Prostate gland (tissue), 2 donors: Measurements from ENCODE around the gene ZNF431.

Source experiments
- POLR2AphosphoS5 ChIP-seq: sonication (generic); formaldehyde crosslinking; IDR thresholded peaks from one replicate; pipeline ENCODE4 v1.6.1; 2017; ENCODE audit warnings: antibody characterized with exemption
- TF ChIP-seq, protein P1 (sequence below), 4 experiments: fragments of 200-600 bp in 2 of 4; fragments of 450-650 bp in 2 of 4; sonication (generic) in 2 of 4; IDR thresholded peaks; 1 replicate in 3 of 4; 2 replicates in 1 of 4; pipeline ENCODE4 v1.5.1; 2016 to 2019; ENCODE audit warnings: antibody characterized with exemption in 4 of 4, mild to moderate bottlenecking in 2 of 4, moderate library complexity in 2 of 4

DNA sequence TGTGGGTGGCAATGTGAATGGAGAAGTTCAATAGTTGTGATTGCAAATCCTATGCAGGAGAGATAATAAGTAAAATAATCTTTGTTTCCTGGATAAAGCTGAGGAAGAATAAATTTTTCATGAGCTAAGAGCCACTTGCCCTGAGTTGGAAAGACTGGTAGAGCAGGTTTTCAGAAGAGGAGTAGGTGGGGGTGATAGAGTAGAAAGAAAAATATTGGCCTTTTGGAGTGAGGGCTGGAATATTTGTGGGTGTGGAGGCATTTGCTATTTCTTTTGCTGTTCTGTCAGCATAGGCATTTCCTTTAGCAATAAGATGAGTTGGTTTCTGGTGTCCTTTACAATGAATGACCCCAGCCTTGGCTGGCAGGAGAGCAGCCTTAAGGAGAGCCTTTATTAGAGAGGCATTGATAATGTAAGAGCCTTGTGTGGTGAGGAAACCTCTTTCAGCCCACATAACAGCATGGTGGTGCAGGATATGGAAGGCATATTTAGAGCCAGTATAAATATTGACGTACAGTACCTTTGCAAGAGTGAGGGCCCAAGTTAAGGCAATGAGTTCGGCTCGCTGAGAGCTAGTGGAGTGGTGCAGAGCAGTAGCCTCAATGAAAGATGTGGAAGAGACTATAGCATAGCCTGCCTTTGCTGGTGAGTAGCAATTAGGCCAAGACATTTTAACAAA lies 11.6 kb upstream of the ZNF431 start:
- TF ChIP-seq POLR2AphosphoS5 = peak; percentile 52
- TF ChIP-seq, protein P1, sequence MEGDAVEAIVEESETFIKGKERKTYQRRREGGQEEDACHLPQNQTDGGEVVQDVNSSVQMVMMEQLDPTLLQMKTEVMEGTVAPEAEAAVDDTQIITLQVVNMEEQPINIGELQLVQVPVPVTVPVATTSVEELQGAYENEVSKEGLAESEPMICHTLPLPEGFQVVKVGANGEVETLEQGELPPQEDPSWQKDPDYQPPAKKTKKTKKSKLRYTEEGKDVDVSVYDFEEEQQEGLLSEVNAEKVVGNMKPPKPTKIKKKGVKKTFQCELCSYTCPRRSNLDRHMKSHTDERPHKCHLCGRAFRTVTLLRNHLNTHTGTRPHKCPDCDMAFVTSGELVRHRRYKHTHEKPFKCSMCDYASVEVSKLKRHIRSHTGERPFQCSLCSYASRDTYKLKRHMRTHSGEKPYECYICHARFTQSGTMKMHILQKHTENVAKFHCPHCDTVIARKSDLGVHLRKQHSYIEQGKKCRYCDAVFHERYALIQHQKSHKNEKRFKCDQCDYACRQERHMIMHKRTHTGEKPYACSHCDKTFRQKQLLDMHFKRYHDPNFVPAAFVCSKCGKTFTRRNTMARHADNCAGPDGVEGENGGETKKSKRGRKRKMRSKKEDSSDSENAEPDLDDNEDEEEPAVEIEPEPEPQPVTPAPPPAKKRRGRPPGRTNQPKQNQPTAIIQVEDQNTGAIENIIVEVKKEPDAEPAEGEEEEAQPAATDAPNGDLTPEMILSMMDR (IDR thresholded peaks at IDR 0.05) = no peak
